Measurements from ENCODE around the gene PRDM5. TPM values are rescaled to one million over a fixed set of nuclear protein-coding genes. Genes with fewer than 3 reads are reported as not detected.

The PRDM5 gene
- total and polyA plus RNA-seq, 2 donors from 2014 or later = 2.6 to 9.1 TPM

GRCh38 chr4:120673696-120674095, 248.8 kb downstream of the PRDM5 start:
- no peak for FAIRE-seq
- no peak for DNase-seq
- Histone ChIP-seq H3K9me3 (ENCODE audit: control insufficient read depth in 2 of 3, insufficient read depth in 1 of 3, low read length in 3 of 3) (peaks cover 0 to 3% (median 0%) of the 10 kb centered on the region in 3 donors), H3K27me3 (ENCODE audit: control insufficient read depth, insufficient read depth, low read length) (no peaks in the 10 kb centered on the region), H3K36me3 (ENCODE audit: control insufficient read depth in 2 of 3, insufficient read depth in 3 of 3, low read length in 3 of 3) (no peaks in the 10 kb centered on the region), H3K4me1 (ENCODE audit: control insufficient read depth in 2 of 3, insufficient read depth in 2 of 3, low read depth in 1 of 3, low read length in 3 of 3) (no peaks in the 10 kb centered on the region), H3K27ac (ENCODE audit: low read depth in 2 of 2, low read length in 2 of 2) (no peak overlapping the region), H3K4me3 (ENCODE audit: low read length in 3 of 3) (no peak overlapping the region), H3K9ac (ENCODE audit: low read length in 3 of 3) (no peak overlapping the region)
- no peak for TF ChIP-seq CTCF (IDR thresholded peaks at IDR 0.05; ENCODE audit: borderline replicate concordance, extremely low read depth, insufficient read depth)
- intact Hi-C loops (cut with DNase I) = no loop called here

- H3K9me3 ChIP-seq (ENCODE audit: control insufficient read depth in 2 of 3, insufficient read depth in 1 of 3, low read length in 3 of 3) = peaks cover 0 to 3% (median 0%) of the 10 kb centered on the region in 3 donors
- H3K27me3 ChIP-seq (ENCODE audit: control insufficient read depth, insufficient read depth, low read length) = no peaks in the 10 kb centered on the region
- no peak for DNase-seq
- H3K4me1 ChIP-seq (ENCODE audit: control insufficient read depth in 2 of 3, insufficient read depth in 2 of 3, low read depth in 1 of 3, low read length in 3 of 3) = no peaks in the 10 kb centered on the region
- intact Hi-C loops (cut with DNase I) = no loop called here
- no peak overlapping the region for H3K9ac ChIP-seq (ENCODE audit: low read length in 3 of 3)
- FAIRE-seq = no peak
- no peak overlapping the region for H3K27ac ChIP-seq (ENCODE audit: low read depth in 2 of 2, low read length in 2 of 2)
- no peak for TF ChIP-seq CTCF (IDR thresholded peaks at IDR 0.05; ENCODE audit: borderline replicate concordance, extremely low read depth, insufficient read depth)
- H3K4me3 ChIP-seq (ENCODE audit: low read length in 3 of 3) = no peak overlapping the region
- no peaks in the 10 kb centered on the region for H3K36me3 ChIP-seq (ENCODE audit: control insufficient read depth in 2 of 3, insufficient read depth in 3 of 3, low read length in 3 of 3)
Observed at GRCh38 chr4:120672558-120673147, 249.9 kb downstream of the PRDM5 start.

- no peak for TF ChIP-seq CTCF (IDR thresholded peaks at IDR 0.05; ENCODE audit: borderline replicate concordance, extremely low read depth, insufficient read depth)
- Histone ChIP-seq H3K4me3 (ENCODE audit: low read length in 3 of 3) (no peak overlapping the region), H3K27ac (ENCODE audit: low read depth in 2 of 2, low read length in 2 of 2) (no peak overlapping the region), H3K4me1 (ENCODE audit: control insufficient read depth in 2 of 3, insufficient read depth in 2 of 3, low read depth in 1 of 3, low read length in 3 of 3) (no peaks in the 10 kb centered on the region), H3K9ac (ENCODE audit: low read length in 3 of 3) (no peak overlapping the region), H3K9me3 (ENCODE audit: control insufficient read depth in 2 of 3, insufficient read depth in 1 of 3, low read length in 3 of 3) (peaks cover 0 to 3% (median 0%) of the 10 kb centered on the region in 3 donors), H3K27me3 (ENCODE audit: control insufficient read depth, insufficient read depth, low read length) (no peaks in the 10 kb centered on the region), H3K36me3 (ENCODE audit: control insufficient read depth in 2 of 3, insufficient read depth in 3 of 3, low read length in 3 of 3) (no peaks in the 10 kb centered on the region)
- FAIRE-seq = no peak
- no peak for DNase-seq
- intact Hi-C loops (cut with DNase I) = no loop called here
Observed at GRCh38 chr4:120672076-120672475, 250.4 kb downstream of the PRDM5 start.

GRCh38 chr4:120671538-120671937, 251.0 kb downstream of the PRDM5 start:
- DNase-seq (no peak), FAIRE-seq (no peak)
- Histone ChIP-seq H3K27ac (ENCODE audit: low read depth in 2 of 2, low read length in 2 of 2) (no peak overlapping the region), H3K4me1 (ENCODE audit: control insufficient read depth in 2 of 3, insufficient read depth in 2 of 3, low read depth in 1 of 3, low read length in 3 of 3) (no peaks in the 10 kb centered on the region), H3K27me3 (ENCODE audit: control insufficient read depth, insufficient read depth, low read length) (no peaks in the 10 kb centered on the region), H3K36me3 (ENCODE audit: control insufficient read depth in 2 of 3, insufficient read depth in 3 of 3, low read length in 3 of 3) (no peaks in the 10 kb centered on the region), H3K9me3 (ENCODE audit: control insufficient read depth in 2 of 3, insufficient read depth in 1 of 3, low read length in 3 of 3) (peaks cover 0 to 3% (median 0%) of the 10 kb centered on the region in 3 donors), H3K9ac (ENCODE audit: low read length in 3 of 3) (no peak overlapping the region), H3K4me3 (ENCODE audit: low read length in 3 of 3) (no peak overlapping the region)
- intact Hi-C loops (cut with DNase I) = no loop called here
- TF ChIP-seq CTCF (IDR thresholded peaks at IDR 0.05; ENCODE audit: borderline replicate concordance, extremely low read depth, insufficient read depth) = no peak
